ENCODE results near the gene FBXW7.

FBXW7 gene

GRCh38 chr4:152509595-152510225, 26.2 kb downstream of the FBXW7 start:
- no peak for DNase-seq

- DNase-seq, result no peak
Observed at GRCh38 chr4:152508818-152509217, 27.1 kb downstream of the FBXW7 start.

GRCh38 chr4:152508386-152508785, 27.5 kb downstream of the FBXW7 start:
- no peak for DNase-seq

- DNase-seq, result no peak
Observed at GRCh38 chr4:152503653-152504290, 32.1 kb downstream of the FBXW7 start.

- DNase-seq, result no peak
Observed at GRCh38 chr4:152501846-152502536, 33.9 kb downstream of the FBXW7 start.

- DNase-seq, result peak; percentile 71
Observed at GRCh38 chr4:152500800-152501434, 35.0 kb downstream of the FBXW7 start.

GRCh38 chr4:152500275-152500674, 35.6 kb downstream of the FBXW7 start:
- no peak for DNase-seq

- DNase-seq, result no peak
Observed at GRCh38 chr4:152499344-152499743, 36.5 kb downstream of the FBXW7 start.

GRCh38 chr4:152494020-152494419, 41.9 kb downstream of the FBXW7 start:
- DNase-seq, result no peak

- DNase-seq, result no peak
Observed at GRCh38 chr4:152488246-152488645, 47.6 kb downstream of the FBXW7 start.

- no peak for DNase-seq
Observed at GRCh38 chr4:152486429-152487389, 49.2 kb downstream of the FBXW7 start.

GRCh38 chr4:152485726-152486276, 50.1 kb downstream of the FBXW7 start:
- no peak for DNase-seq

- DNase-seq, result no peak
Observed at GRCh38 chr4:152482211-152482610, 53.7 kb downstream of the FBXW7 start.

GRCh38 chr4:152480901-152481300, 55.0 kb downstream of the FBXW7 start:
- DNase-seq, result no peak

GRCh38 chr4:152480326-152480725, 55.6 kb downstream of the FBXW7 start:
- no peak for DNase-seq

GRCh38 chr4:152479428-152480026, 56.4 kb downstream of the FBXW7 start:
- peak; percentile 14 for DNase-seq

- no peak for DNase-seq
Observed at GRCh38 chr4:152478461-152479237, 57.2 kb downstream of the FBXW7 start.

- DNase-seq, result no peak
Observed at GRCh38 chr4:152476796-152477195, 59.1 kb downstream of the FBXW7 start.

GRCh38 chr4:152471251-152471792, 64.6 kb downstream of the FBXW7 start:
- no peak for DNase-seq

- no peak for DNase-seq
Observed at GRCh38 chr4:152468408-152468807, 67.5 kb downstream of the FBXW7 start.

- no peak for DNase-seq
Observed at GRCh38 chr4:152467101-152467500, 68.8 kb downstream of the FBXW7 start.

Measured in NCI-H1436 (cell line).